GM13977 (cell line): ENCODE measurements around the gene QARS1.

Source experiments
- DNase-seq: peaks from one replicate; pipeline ENCODE4 v3.0.0; 2012; ENCODE audit warnings: low spot score
- in situ Hi-C: fragments of 300-500 bp; cut with MboI; formaldehyde crosslinking; loops from one replicate; pipeline ENCODE4 v1.12.0; 2022; ENCODE audit warnings: low sequenced_read_pairs, low pct_unique_long_range_greater_than_20kb, mixed read lengths, inconsistent platforms; ENCODE audit not compliant: unreplicated experiment
- TF ChIP-seq, protein P1 (sequence below): IDR thresholded peaks from 2 replicates; pipeline ENCODE4 v1.5.1; 2012; ENCODE audit warnings: mild to moderate bottlenecking, control low read depth; ENCODE audit not compliant: insufficient read depth; ENCODE audit errors: extremely low read depth, missing control alignments

Gene QARS1

DNA sequence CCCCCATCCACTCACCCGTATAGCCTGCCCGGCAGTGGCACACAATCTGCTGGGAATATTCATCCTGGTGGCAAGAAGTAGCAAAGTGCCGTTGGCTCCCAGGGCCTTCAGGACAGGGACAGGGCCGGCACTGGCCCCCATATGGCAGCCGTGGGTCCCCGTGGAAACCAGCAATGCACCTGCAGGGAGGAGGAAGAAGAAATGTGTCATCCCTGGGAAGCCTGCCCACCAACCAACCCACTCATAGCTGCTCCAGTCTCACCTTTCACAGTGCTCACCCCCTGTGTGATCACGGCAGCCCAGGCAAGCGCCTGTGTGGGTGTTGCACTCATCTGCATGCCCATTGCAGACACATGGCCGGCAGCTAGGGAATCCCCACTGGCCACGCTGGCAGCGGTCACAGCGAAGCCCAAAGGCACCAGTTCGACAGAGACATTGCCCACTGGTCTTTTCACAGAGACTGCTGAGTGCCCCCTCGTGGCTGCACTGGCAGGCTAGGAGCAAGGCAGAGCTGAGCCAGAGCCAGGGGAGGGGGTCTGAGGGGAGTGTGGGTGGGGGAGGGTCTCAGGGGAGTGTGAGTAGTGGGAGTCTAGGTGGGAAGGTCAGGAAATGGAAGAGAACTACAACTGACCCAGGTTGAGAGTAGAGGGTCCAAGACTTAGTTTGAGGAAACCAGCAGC is 20.6 kb upstream of the QARS1 start:
- no peak for DNase-seq
- in situ Hi-C loops = no loop called here
- TF ChIP-seq, protein P1, sequence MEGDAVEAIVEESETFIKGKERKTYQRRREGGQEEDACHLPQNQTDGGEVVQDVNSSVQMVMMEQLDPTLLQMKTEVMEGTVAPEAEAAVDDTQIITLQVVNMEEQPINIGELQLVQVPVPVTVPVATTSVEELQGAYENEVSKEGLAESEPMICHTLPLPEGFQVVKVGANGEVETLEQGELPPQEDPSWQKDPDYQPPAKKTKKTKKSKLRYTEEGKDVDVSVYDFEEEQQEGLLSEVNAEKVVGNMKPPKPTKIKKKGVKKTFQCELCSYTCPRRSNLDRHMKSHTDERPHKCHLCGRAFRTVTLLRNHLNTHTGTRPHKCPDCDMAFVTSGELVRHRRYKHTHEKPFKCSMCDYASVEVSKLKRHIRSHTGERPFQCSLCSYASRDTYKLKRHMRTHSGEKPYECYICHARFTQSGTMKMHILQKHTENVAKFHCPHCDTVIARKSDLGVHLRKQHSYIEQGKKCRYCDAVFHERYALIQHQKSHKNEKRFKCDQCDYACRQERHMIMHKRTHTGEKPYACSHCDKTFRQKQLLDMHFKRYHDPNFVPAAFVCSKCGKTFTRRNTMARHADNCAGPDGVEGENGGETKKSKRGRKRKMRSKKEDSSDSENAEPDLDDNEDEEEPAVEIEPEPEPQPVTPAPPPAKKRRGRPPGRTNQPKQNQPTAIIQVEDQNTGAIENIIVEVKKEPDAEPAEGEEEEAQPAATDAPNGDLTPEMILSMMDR = peak; percentile 54

DNA sequence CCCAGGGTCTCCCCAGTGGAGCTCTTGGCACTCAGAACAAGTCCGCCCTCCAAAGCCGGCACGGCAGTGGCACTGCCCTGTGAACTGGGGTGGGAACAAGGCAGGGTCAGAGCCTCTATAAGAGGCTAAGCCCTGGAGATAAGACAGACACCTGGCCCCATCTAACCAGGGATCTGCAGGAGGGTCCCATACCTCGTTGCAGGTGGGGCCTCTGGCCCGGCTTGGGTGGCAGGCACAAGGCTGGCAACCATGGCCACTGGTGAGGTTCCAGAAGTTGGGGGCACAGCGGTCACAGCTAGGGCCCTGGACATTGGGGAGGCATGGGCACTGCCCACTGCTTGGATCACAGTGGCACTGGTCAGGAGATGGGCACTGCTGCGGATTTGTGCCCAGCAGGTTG is 19.6 kb upstream of the QARS1 start:
- DNase-seq = no peak
- in situ Hi-C loops = no loop called here

DNA sequence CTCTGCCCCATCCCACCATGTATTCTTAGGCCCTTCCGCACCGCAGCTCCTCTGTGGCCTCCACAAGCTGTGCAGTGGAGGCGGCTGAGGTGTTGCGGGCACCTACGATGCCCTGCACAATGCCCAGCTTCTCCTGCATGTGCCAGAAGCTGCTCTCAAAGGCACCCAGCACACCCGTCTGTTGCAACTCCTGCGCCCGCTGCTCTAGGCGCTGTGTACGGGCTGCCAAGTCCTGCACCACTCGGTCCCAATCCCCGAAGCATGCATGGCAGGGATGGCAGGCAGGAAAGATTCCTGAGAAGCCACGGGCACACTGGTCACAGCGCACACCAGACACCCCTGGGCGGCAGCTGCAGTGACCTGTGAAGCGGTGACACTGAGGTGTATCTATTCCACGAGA is 19.1 kb upstream of the QARS1 start:
- in situ Hi-C loops = no loop called here
- no peak for DNase-seq
- TF ChIP-seq, protein P1 = no peak

More for the DNA sequence above, 19.6 kb upstream of the QARS1 start:
- TF ChIP-seq, protein P1 = no peak

DNA sequence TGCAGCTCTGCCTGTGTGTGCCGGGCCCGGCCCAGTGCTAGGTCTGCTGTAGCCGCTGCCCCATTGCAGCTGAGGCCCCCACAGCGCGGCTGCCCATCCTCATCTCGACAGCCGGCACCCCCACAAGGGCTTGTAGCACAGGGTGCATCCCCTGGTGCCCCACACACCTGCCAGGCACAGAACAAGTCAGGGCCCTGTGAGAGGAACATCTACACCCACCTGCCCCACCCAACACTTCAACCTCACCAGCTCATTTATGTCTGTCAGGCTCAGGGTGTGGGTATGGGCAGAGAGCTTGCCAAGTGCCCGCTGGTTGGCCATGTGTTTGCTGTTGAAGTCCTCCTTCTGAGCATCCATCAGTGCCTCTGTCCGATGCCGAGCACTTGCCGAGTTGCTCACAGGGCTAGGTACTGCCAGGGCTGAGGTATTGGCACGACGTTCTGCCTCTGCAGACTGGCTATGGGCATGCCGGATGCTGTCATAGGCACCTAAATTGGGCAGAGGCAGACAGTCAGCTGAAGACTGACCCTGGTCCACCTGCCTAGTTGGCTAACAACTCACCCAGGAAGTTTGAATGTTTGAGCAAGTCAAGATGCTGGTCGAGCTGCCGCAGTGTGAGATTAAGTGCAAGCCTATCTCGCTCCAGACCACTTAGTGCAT is 18.5 kb upstream of the QARS1 start:
- DNase-seq = no peak
- in situ Hi-C loops = no loop called here
- TF ChIP-seq, protein P1 = no peak

DNA sequence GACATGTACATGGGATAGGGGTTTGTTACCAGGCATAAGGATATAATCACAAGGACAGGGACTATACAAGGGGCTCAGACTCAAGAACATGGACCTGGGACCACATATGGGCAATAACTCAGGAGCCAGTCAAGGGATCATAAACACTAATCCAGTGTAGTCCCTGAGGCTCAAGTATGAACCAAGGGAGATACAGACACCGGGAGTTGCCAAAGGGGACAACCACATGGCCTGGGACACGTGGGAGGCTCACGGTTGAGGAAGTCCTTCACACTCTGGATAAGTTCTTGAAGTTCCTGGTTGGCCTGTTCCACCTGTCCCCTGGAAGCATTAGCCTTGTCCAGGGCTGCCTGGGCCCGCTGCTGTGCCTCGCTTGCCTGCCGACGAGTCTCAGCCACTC is 17.9 kb upstream of the QARS1 start:
- TF ChIP-seq, protein P1 = no peak
- in situ Hi-C loops = no loop called here
- DNase-seq = no peak

DNA sequence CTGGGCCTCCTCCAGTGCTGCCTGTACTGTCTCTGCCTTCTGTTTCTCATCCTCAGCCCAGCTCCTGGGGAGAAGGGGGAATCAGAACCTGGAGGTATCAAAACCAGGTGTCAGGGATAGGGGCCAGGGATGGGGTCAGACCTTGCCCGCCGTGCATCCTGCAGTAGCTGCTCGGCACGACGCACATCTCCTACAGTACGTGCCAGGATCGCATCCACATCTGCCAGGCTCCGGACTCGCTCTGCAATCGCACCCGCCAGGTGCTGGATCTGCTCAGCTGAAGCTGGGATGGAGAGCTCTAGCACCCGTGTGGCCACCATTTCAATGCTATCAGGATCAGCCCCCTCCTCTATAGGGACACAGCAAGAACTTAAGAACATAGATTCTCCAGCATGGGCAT is 17.5 kb upstream of the QARS1 start:
- TF ChIP-seq, protein P1 = no peak
- DNase-seq = no peak
- in situ Hi-C loops = no loop called here
